ENCODE data around the gene GAS6. TPM values are rescaled to one million over a fixed set of nuclear protein-coding genes. Genes with fewer than 3 reads are reported as not detected.

The GAS6 gene
- total RNA-seq, 4 donors from 2014 or later, result 128 to 287 (median 199) TPM

GRCh38 chr13:113851826-113852535, 11.9 kb downstream of the GAS6 start:
- intact Hi-C loops (cut with DNase I; ENCODE audit: low total_unique reads), result no loop called here
- TF ChIP-seq CTCF (IDR thresholded peaks at IDR 0.05) (no peak), POLR2A (IDR thresholded peaks at IDR 0.05) (no peak)
- H3K36me3 ChIP-seq, result no peaks in the 10 kb centered on the region
- no peaks in the 10 kb centered on the region for H3K9me3 ChIP-seq
- peak overlapping the region; percentile 62 to 85 for H3K27ac ChIP-seq
- peaks cover 21 to 56% of the 10 kb centered on the region in 2 donors for H3K4me1 ChIP-seq
- peak; percentile 11 to 12 for DNase-seq
- H3K27me3 ChIP-seq, result no peaks in the 10 kb centered on the region
- no peak overlapping the region for H3K4me3 ChIP-seq

- peaks cover 21 to 50% of the 10 kb centered on the region in 2 donors for H3K4me1 ChIP-seq
- no peak for DNase-seq
- H3K36me3 ChIP-seq, result no peaks in the 10 kb centered on the region
- H3K9me3 ChIP-seq, result no peaks in the 10 kb centered on the region
- no peaks in the 10 kb centered on the region for H3K27me3 ChIP-seq
- H3K27ac ChIP-seq, result no peak overlapping the region
- no peak for TF ChIP-seq POLR2A (IDR thresholded peaks at IDR 0.05)
- TF ChIP-seq CTCF (IDR thresholded peaks at IDR 0.05), result no peak
- no peak overlapping the region for H3K4me3 ChIP-seq
- intact Hi-C loops (cut with DNase I; ENCODE audit: low total_unique reads), result no loop called here
Measured at GRCh38 chr13:113851480-113851803, 12.4 kb downstream of the GAS6 start.

- no peak overlapping the region for H3K4me3 ChIP-seq
- intact Hi-C loops (cut with DNase I; ENCODE audit: low total_unique reads), result no loop called here
- no peaks in the 10 kb centered on the region for H3K27me3 ChIP-seq
- H3K27ac ChIP-seq, result no peak overlapping the region
- no peaks in the 10 kb centered on the region for H3K36me3 ChIP-seq
- H3K9me3 ChIP-seq, result no peaks in the 10 kb centered on the region
- no peak for DNase-seq
- H3K4me1 ChIP-seq, result peaks cover 21 to 45% of the 10 kb centered on the region in 2 donors
- TF ChIP-seq POLR2A (IDR thresholded peaks at IDR 0.05), result no peak
Measured at GRCh38 chr13:113850722-113851479, 13.0 kb downstream of the GAS6 start.

- Histone ChIP-seq H3K36me3 (no peaks in the 10 kb centered on the region), H3K4me1 (peaks cover 21 to 37% of the 10 kb centered on the region in 2 donors), H3K27me3 (no peaks in the 10 kb centered on the region), H3K27ac (peak overlapping the region; percentile 1 to 49), H3K9me3 (no peaks in the 10 kb centered on the region), H3K4me3 (no peak overlapping the region)
- intact Hi-C loops (cut with DNase I; ENCODE audit: low total_unique reads), result no loop called here
- no peak for TF ChIP-seq CTCF (IDR thresholded peaks at IDR 0.05)
- no peak for TF ChIP-seq POLR2A (IDR thresholded peaks at IDR 0.05)
- DNase-seq, result peak in 1 of 2 donors; percentile 4
Measured at GRCh38 chr13:113849981-113850721, 13.7 kb downstream of the GAS6 start.

GRCh38 chr13:113849546-113849945, 14.3 kb downstream of the GAS6 start:
- Histone ChIP-seq H3K4me3 (no peak overlapping the region), H3K36me3 (no peaks in the 10 kb centered on the region), H3K27me3 (no peaks in the 10 kb centered on the region), H3K9me3 (no peaks in the 10 kb centered on the region), H3K4me1 (peaks cover 19 to 31% of the 10 kb centered on the region in 2 donors), H3K27ac (peak overlapping the region; percentile 1 to 49)
- TF ChIP-seq CTCF (IDR thresholded peaks at IDR 0.05), result no peak
- TF ChIP-seq POLR2A (IDR thresholded peaks at IDR 0.05), result no peak
- intact Hi-C loops (cut with DNase I; ENCODE audit: low total_unique reads), result no loop called here
- no peak for DNase-seq

Measured in uterus (tissue), 4 donors.